OCI-LY1 (cell line): ENCODE data around the gene MID1.

ENCODE experiments used
- H2AFZ ChIP-seq: fragments of 200-600 bp; sonication (generic), shearing (Covaris generic); 2 replicates; pipeline ENCODE4 v1.6.0; 2014; ENCODE audit warnings: antibody characterized with exemption, mild to moderate bottlenecking, low read length
- H3F3A ChIP-seq: fragments of 200-600 bp; sonication (generic), shearing (Covaris generic); 2 replicates; pipeline ENCODE4 v1.6.0; 2014; ENCODE audit warnings: mild to moderate bottlenecking, antibody characterized with exemption, low read length, moderate library complexity; ENCODE audit not compliant: insufficient read depth
- H3K27ac ChIP-seq: fragments of 200-600 bp; sonication (generic); 2 replicates; pipeline ENCODE4 v1.5.1; 2014; ENCODE audit warnings: low read length, mixed run types, mild to moderate bottlenecking, low read depth; ENCODE audit not compliant: poor library complexity, severe bottlenecking
- H3K27me3 ChIP-seq: fragments of 200-600 bp; sonication (generic); 2 replicates; pipeline ENCODE4 v1.6.0; 2014; ENCODE audit warnings: antibody characterized with exemption, mild to moderate bottlenecking, low read length, moderate library complexity; ENCODE audit not compliant: insufficient read depth
- H3K36me3 ChIP-seq: fragments of 200-600 bp; sonication (generic); 2 replicates; pipeline ENCODE4 v1.6.1; 2014; ENCODE audit warnings: mild to moderate bottlenecking, antibody characterized with exemption, low read length, moderate library complexity, mixed read lengths; ENCODE audit not compliant: insufficient read depth
- H3K4me1 ChIP-seq: fragments of 200-600 bp; sonication (generic); 2 replicates; pipeline ENCODE4 v1.5.1; 2014; ENCODE audit warnings: mild to moderate bottlenecking, low read length, moderate library complexity; ENCODE audit not compliant: insufficient read depth, severe bottlenecking
- H3K4me2 ChIP-seq: fragments of 200-600 bp; sonication (generic), shearing (Covaris generic); 2 replicates; pipeline ENCODE4 v1.6.1; 2014; ENCODE audit warnings: low read length
- H3K4me3 ChIP-seq: fragments of 200-600 bp; sonication (generic); 2 replicates; pipeline ENCODE4 v1.5.1; 2014; ENCODE audit warnings: low read length, low read depth, mild to moderate bottlenecking, mixed read lengths; ENCODE audit not compliant: poor library complexity, severe bottlenecking
- H3K79me2 ChIP-seq: fragments of 200-600 bp; shearing (Covaris generic); 2 replicates; pipeline ENCODE4 v1.6.1; 2016; ENCODE audit warnings: mixed run types, low read length, mixed read lengths; ENCODE audit not compliant: insufficient read depth
- H3K9ac ChIP-seq: fragments of 200-600 bp; sonication (generic), shearing (Covaris generic); 2 replicates; pipeline ENCODE4 v1.6.1; 2014; ENCODE audit warnings: mild to moderate bottlenecking, low read length, mixed read lengths
- H3K9me2 ChIP-seq: fragments of 200-600 bp; sonication (generic), shearing (Covaris generic); 2 replicates; pipeline ENCODE4 v1.6.1; 2014; ENCODE audit warnings: low read depth, mild to moderate bottlenecking, low read length, mixed read lengths
- H3K9me3 ChIP-seq: fragments of 200-600 bp; shearing (Covaris generic); 2 replicates; pipeline ENCODE4 v1.6.1; 2014; ENCODE audit warnings: low read length, mixed read lengths
- H4K20me1 ChIP-seq: fragments of 200-600 bp; sonication (generic), shearing (Covaris generic); 2 replicates; pipeline ENCODE4 v1.6.0; 2016; ENCODE audit warnings: mild to moderate bottlenecking, low read length; ENCODE audit not compliant: insufficient read depth
- EZH2 ChIP-seq: fragments of 200-600 bp; sonication (generic), shearing (Covaris generic); IDR thresholded peaks from 2 replicates; pipeline ENCODE4 v1.8.0; 2017; ENCODE audit warnings: borderline replicate concordance, mixed run types, mild to moderate bottlenecking, antibody characterized with exemption, low read length, moderate library complexity, mixed read lengths
- TF ChIP-seq, protein P1 (sequence below): fragments of 200-600 bp; sonication (generic), shearing (Covaris generic); IDR thresholded peaks from 2 replicates; pipeline ENCODE4 v1.5.1; 2017; ENCODE audit warnings: mild to moderate bottlenecking, antibody characterized with exemption, low read length, moderate library complexity, mixed read lengths

Gene MID1

DNA sequence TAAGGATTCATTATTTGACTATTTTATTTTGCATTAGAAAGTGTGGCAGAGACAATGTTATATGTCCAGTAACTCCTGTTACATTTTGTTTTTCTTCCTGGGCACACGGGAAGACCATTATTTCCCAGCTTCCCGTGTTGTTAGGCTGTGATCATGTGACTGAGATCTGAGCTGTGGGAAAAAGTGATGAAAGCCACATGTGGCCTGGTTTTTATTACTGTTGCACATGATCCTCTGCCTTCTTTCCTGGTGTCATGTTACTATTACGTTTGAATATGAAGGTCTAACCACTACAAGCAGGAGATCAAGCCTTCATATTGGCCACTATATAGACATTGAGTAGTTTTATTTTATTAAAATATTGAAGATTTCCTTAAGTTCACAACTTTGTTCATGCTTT lies 28.2 kb upstream of the MID1 start:
- Histone ChIP-seq H3K9me2 (no peaks in the 10 kb centered on the region), H3K4me2 (no peak overlapping the region), H3K4me1 (no peaks in the 10 kb centered on the region), H3K79me2 (no peaks in the 10 kb centered on the region), H3K27ac (no peak overlapping the region), H2AFZ (no peak overlapping the region), H3K4me3 (no peak overlapping the region), H4K20me1 (no peaks in the 10 kb centered on the region), H3F3A (no peaks in the 10 kb centered on the region), H3K9me3 (no peaks in the 10 kb centered on the region), H3K27me3 (no peaks in the 10 kb centered on the region), H3K36me3 (no peaks in the 10 kb centered on the region), H3K9ac (no peak overlapping the region)
- no peak for TF ChIP-seq EZH2
- TF ChIP-seq, protein P1, sequence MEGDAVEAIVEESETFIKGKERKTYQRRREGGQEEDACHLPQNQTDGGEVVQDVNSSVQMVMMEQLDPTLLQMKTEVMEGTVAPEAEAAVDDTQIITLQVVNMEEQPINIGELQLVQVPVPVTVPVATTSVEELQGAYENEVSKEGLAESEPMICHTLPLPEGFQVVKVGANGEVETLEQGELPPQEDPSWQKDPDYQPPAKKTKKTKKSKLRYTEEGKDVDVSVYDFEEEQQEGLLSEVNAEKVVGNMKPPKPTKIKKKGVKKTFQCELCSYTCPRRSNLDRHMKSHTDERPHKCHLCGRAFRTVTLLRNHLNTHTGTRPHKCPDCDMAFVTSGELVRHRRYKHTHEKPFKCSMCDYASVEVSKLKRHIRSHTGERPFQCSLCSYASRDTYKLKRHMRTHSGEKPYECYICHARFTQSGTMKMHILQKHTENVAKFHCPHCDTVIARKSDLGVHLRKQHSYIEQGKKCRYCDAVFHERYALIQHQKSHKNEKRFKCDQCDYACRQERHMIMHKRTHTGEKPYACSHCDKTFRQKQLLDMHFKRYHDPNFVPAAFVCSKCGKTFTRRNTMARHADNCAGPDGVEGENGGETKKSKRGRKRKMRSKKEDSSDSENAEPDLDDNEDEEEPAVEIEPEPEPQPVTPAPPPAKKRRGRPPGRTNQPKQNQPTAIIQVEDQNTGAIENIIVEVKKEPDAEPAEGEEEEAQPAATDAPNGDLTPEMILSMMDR: no peak

DNA sequence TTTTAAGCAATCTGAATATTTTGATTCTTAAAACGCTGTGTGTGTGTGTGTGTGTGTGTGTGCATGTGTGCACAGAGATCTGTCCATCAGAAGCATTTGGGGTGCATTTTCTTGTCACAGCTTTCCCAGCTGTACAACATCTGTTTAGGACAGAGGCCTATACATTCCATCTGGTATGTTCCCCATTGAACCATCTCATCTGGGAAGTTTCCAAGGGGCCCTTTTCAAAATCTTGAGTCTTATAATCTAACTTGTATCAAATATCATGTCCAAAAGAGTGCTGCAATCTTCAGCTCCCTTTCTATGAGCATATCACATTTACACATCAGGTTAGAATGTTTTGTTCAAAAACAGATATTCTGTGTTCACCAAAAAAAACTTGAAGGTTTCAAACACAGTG lies 16.5 kb upstream of the MID1 start:
- Histone ChIP-seq H4K20me1 (no peaks in the 10 kb centered on the region), H3K4me2 (no peak overlapping the region), H3F3A (no peaks in the 10 kb centered on the region), H3K4me1 (no peaks in the 10 kb centered on the region), H3K79me2 (no peaks in the 10 kb centered on the region), H3K9ac (no peak overlapping the region), H3K27ac (no peak overlapping the region), H3K36me3 (no peaks in the 10 kb centered on the region), H3K4me3 (no peak overlapping the region), H3K9me3 (no peaks in the 10 kb centered on the region), H3K27me3 (no peaks in the 10 kb centered on the region), H2AFZ (no peak overlapping the region), H3K9me2 (no peaks in the 10 kb centered on the region)
- TF ChIP-seq, protein P1: no peak
- no peak for TF ChIP-seq EZH2

DNA sequence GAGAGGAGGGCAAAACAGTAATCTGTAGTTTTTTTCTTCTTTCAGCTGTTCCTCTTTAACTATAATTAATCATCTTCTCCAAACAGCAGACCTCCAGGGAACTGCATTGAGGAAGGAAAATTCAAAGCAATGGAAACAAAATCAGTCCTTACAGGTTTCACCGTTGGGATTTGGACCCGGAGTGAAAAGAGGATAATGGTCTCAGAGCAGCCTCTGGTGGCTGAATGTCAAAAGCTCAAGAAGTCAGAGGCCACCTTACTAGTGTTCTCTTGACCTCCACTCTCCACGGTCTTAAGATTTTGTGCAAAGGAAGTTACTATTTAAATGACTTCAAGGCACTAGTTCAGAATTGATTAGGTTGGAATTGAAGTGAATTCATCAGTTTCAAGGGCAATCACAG lies 16.0 kb upstream of the MID1 start:
- Histone ChIP-seq H2AFZ (no peak overlapping the region), H3K9me3 (no peaks in the 10 kb centered on the region), H3K4me3 (no peak overlapping the region), H4K20me1 (no peaks in the 10 kb centered on the region), H3K9ac (no peak overlapping the region), H3K4me2 (no peak overlapping the region), H3K9me2 (no peaks in the 10 kb centered on the region), H3K27ac (no peak overlapping the region), H3K79me2 (no peaks in the 10 kb centered on the region), H3K4me1 (no peaks in the 10 kb centered on the region), H3K36me3 (no peaks in the 10 kb centered on the region), H3F3A (no peaks in the 10 kb centered on the region), H3K27me3 (no peaks in the 10 kb centered on the region)
- no peak for TF ChIP-seq EZH2
- TF ChIP-seq, protein P1: peak; percentile 20; the same call in 1 of the 2 replicates
